ENCODE measurements around the gene BPIFB1.

- TF ChIP-seq POLR2A (IDR thresholded peaks at IDR 0.05) (no peak), CTCF (IDR thresholded peaks at IDR 0.05) (no peak)
These were observed 7.8 kb downstream of the BPIFB1 start for GRCh38 chr20:33290852-33291251.
